Measurements from ENCODE around the gene RGS5.
A peak's percentile ranks its signal among the peaks of the same experiment; 100 is the strongest.

RGS5 gene

GRCh38 chr1:163178628-163179027 is 24.1 kb downstream of the RGS5 start:
- DNase-seq, result no peak

GRCh38 chr1:163176797-163177196 is 25.9 kb downstream of the RGS5 start:
- no peak for DNase-seq

GRCh38 chr1:163174524-163175437 is 27.9 kb downstream of the RGS5 start:
- DNase-seq, result peak; percentile 49

- DNase-seq, result no peak
These were observed 29.6 kb downstream of the RGS5 start for GRCh38 chr1:163173121-163173520.

- no peak for DNase-seq
These were observed 30.1 kb downstream of the RGS5 start for GRCh38 chr1:163172596-163172995.

GRCh38 chr1:163171826-163172225 is 30.9 kb downstream of the RGS5 start:
- no peak for DNase-seq

GRCh38 chr1:163170975-163171676 is 31.6 kb downstream of the RGS5 start:
- DNase-seq, result no peak

GRCh38 chr1:163170331-163170730 is 32.4 kb downstream of the RGS5 start:
- DNase-seq, result no peak

GRCh38 chr1:163169553-163169952 is 33.2 kb downstream of the RGS5 start:
- no peak for DNase-seq

GRCh38 chr1:163168053-163168452 is 34.7 kb downstream of the RGS5 start:
- DNase-seq, result no peak

GRCh38 chr1:163166886-163167555 is 35.7 kb downstream of the RGS5 start:
- DNase-seq, result no peak

- DNase-seq, result no peak
These were observed 37.6 kb downstream of the RGS5 start for GRCh38 chr1:163165119-163165518.

GRCh38 chr1:163163881-163164582 is 38.7 kb downstream of the RGS5 start:
- no peak for DNase-seq

- DNase-seq, result no peak
These were observed 39.6 kb downstream of the RGS5 start for GRCh38 chr1:163163163-163163562.

- no peak for DNase-seq
These were observed 40.3 kb downstream of the RGS5 start for GRCh38 chr1:163162381-163162914.

- no peak for DNase-seq
These were observed 40.9 kb downstream of the RGS5 start for GRCh38 chr1:163161841-163162240.

GRCh38 chr1:163161337-163161736 is 41.4 kb downstream of the RGS5 start:
- no peak for DNase-seq

GRCh38 chr1:163155606-163156005 is 47.1 kb downstream of the RGS5 start:
- DNase-seq, result no peak

GRCh38 chr1:163148911-163149310 is 53.8 kb downstream of the RGS5 start:
- DNase-seq, result no peak

- DNase-seq, result no peak
These were observed 55.7 kb downstream of the RGS5 start for GRCh38 chr1:163147019-163147418.

- no peak for DNase-seq
These were observed 57.3 kb downstream of the RGS5 start for GRCh38 chr1:163145435-163145834.

GRCh38 chr1:163144418-163144817 is 58.3 kb downstream of the RGS5 start:
- no peak for DNase-seq

GRCh38 chr1:163142152-163142551 is 60.6 kb downstream of the RGS5 start:
- no peak for DNase-seq
